A204.1 (cell line): Measurements from ENCODE around the gene MINPP1.
"Not testable (repeated sequence)": the region's sequence is repeated elsewhere in the genome, so short reads cannot be mapped to it uniquely, and the experiment has no call there.

Experiments used
- FAIRE-seq: peaks from 2 replicates; lab custom pipeline; 2012; peaks lifted over from hg19 to GRCh38; lab: Jason Lieb, UNC

The MINPP1 gene

GRCh38 chr10:87575851-87576250 is 71.2 kb downstream of the MINPP1 start:
- FAIRE-seq = no peak

GRCh38 chr10:87578160-87578841 is 73.6 kb downstream of the MINPP1 start:
- FAIRE-seq = no peak

GRCh38 chr10:87578842-87579401 is 74.2 kb downstream of the MINPP1 start:
- no peak for FAIRE-seq

GRCh38 chr10:87579563-87579962 is 74.9 kb downstream of the MINPP1 start:
- FAIRE-seq = no peak

GRCh38 chr10:87580016-87580415 is 75.3 kb downstream of the MINPP1 start:
- FAIRE-seq = no peak

- no peak for FAIRE-seq
Observed at GRCh38 chr10:87585565-87586514, 81.1 kb downstream of the MINPP1 start.

GRCh38 chr10:87589645-87590051 is 85.0 kb downstream of the MINPP1 start:
- no peak for FAIRE-seq

GRCh38 chr10:87590705-87591588 is 86.3 kb downstream of the MINPP1 start:
- no peak for FAIRE-seq

- FAIRE-seq = no peak
Observed at GRCh38 chr10:87591589-87591886, 86.8 kb downstream of the MINPP1 start.

- FAIRE-seq = not testable (repeated sequence)
Observed at GRCh38 chr10:87592920-87593319, 88.2 kb downstream of the MINPP1 start.

- no peak for FAIRE-seq
Observed at GRCh38 chr10:87593702-87594101, 89.0 kb downstream of the MINPP1 start.

GRCh38 chr10:87594181-87594580 is 89.5 kb downstream of the MINPP1 start:
- no peak for FAIRE-seq

GRCh38 chr10:87594864-87595263 is 90.2 kb downstream of the MINPP1 start:
- FAIRE-seq = no peak

- no peak for FAIRE-seq
Observed at GRCh38 chr10:87596351-87596750, 91.7 kb downstream of the MINPP1 start.

GRCh38 chr10:87598700-87599099 is 94.0 kb downstream of the MINPP1 start:
- no peak for FAIRE-seq

GRCh38 chr10:87600581-87600980 is 95.9 kb downstream of the MINPP1 start:
- FAIRE-seq = no peak
